CD4-positive, alpha-beta T cell treated with Interleukin-17A for 4 hours (primary cell): ENCODE measurements around the gene IL15.
"Not testable (repeated sequence)": the region's sequence is repeated elsewhere in the genome, so short reads cannot be mapped to it uniquely, and the experiment has no call there.

Experiments
- DNase-seq: peaks from one replicate; pipeline ENCODE4 v3.0.0-alpha.2; 2020; ENCODE audit warnings: mixed read lengths

IL15 gene

GRCh38 chr4:141652161-141652778 lies 15.9 kb downstream of the IL15 start:
- DNase-seq: no peak

- DNase-seq: no peak
Observed at GRCh38 chr4:141654098-141654497, 17.7 kb downstream of the IL15 start.

- DNase-seq: no peak
Observed at GRCh38 chr4:141656031-141656430, 19.6 kb downstream of the IL15 start.

GRCh38 chr4:141657550-141658250 lies 21.3 kb downstream of the IL15 start:
- DNase-seq: no peak

- DNase-seq: no peak
Observed at GRCh38 chr4:141658309-141658708, 21.9 kb downstream of the IL15 start.

GRCh38 chr4:141659539-141659938 lies 23.2 kb downstream of the IL15 start:
- no peak for DNase-seq

- no peak for DNase-seq
Observed at GRCh38 chr4:141660880-141661279, 24.5 kb downstream of the IL15 start.

GRCh38 chr4:141668200-141668910 lies 32.0 kb downstream of the IL15 start:
- no peak for DNase-seq

- no peak for DNase-seq
Observed at GRCh38 chr4:141669501-141669900, 33.1 kb downstream of the IL15 start.

- no peak for DNase-seq
Observed at GRCh38 chr4:141675384-141675783, 39.0 kb downstream of the IL15 start.

- no peak for DNase-seq
Observed at GRCh38 chr4:141676087-141676670, 39.8 kb downstream of the IL15 start.

GRCh38 chr4:141680060-141680459 lies 43.7 kb downstream of the IL15 start:
- no peak for DNase-seq

- no peak for DNase-seq
Observed at GRCh38 chr4:141684785-141685184, 48.4 kb downstream of the IL15 start.

- DNase-seq: no peak
Observed at GRCh38 chr4:141686146-141686775, 49.9 kb downstream of the IL15 start.

- no peak for DNase-seq
Observed at GRCh38 chr4:141686879-141687278, 50.5 kb downstream of the IL15 start.

- DNase-seq: not testable (repeated sequence)
Observed at GRCh38 chr4:141689726-141690296, 53.4 kb downstream of the IL15 start.

GRCh38 chr4:141691247-141691646 lies 54.9 kb downstream of the IL15 start:
- DNase-seq: not testable (repeated sequence)

- no peak for DNase-seq
Observed at GRCh38 chr4:141692081-141692480, 55.7 kb downstream of the IL15 start.

- no peak for DNase-seq
Observed at GRCh38 chr4:141697116-141697515, 60.7 kb downstream of the IL15 start.

GRCh38 chr4:141702472-141703182 lies 66.2 kb downstream of the IL15 start:
- DNase-seq: no peak

GRCh38 chr4:141703497-141703896 lies 67.1 kb downstream of the IL15 start:
- no peak for DNase-seq
